ENCODE measurements around the gene PRAME. TPM values are rescaled to one million over a fixed set of nuclear protein-coding genes. Genes with fewer than 3 reads are reported as not detected.

Gene PRAME
- total RNA-seq, 4 donors from 2014 or later, result not detected

- no peaks in the 10 kb centered on the region for H3K4me1 ChIP-seq
These were observed 3.5 kb downstream of the PRAME start for GRCh38 chr22:22555596-22555995.

DNA sequence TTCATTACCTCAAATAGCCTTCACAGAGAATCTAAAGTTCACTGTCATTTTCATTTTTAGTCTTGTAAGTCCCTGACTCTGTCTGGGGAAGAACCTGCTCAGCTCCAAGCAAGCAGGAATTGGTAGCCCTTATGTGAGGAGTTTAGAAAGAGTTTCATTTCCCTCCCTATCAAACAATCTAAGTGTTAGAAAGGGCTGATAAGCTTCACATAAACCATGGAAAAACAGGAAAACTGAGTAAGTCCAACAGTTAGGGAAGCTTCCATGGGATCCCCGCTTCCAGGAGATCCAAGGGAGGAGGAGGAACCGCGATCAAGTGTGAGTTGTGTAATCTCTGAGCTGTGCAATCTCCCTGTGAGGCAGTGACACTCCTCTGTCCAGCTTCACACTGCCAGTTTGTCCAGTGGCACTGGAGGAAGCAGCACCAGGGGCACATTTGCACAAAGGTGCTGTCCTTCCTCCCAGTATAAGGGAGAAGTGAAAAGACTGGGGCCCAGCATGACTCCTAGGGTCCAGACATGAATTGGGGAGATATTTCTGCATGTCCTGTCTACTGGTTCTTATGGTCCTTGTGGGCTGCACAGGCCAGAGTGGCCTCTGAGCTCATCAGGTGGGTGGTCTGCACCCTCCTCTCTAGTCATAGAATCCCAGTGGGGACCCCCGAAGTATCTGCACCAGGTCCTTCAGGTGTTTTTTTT is 4.3 kb downstream of the PRAME start:
- H3K27ac ChIP-seq, result no peak overlapping the region
- no peaks in the 10 kb centered on the region for H3K36me3 ChIP-seq
- 75 to 87% methylated on average over 4 of the region's 4 CpGs for WGBS, 2 donors
- no peaks in the 10 kb centered on the region for H3K9me3 ChIP-seq
- no peak for DNase-seq (ENCODE audit: low spot score in 2 of 2)
- no peaks in the 10 kb centered on the region for H3K4me1 ChIP-seq
- TF ChIP-seq EP300 (IDR thresholded peaks at IDR 0.05) (no peak), POLR2A (IDR thresholded peaks at IDR 0.05) (no peak)
- TF ChIP-seq, protein P1, sequence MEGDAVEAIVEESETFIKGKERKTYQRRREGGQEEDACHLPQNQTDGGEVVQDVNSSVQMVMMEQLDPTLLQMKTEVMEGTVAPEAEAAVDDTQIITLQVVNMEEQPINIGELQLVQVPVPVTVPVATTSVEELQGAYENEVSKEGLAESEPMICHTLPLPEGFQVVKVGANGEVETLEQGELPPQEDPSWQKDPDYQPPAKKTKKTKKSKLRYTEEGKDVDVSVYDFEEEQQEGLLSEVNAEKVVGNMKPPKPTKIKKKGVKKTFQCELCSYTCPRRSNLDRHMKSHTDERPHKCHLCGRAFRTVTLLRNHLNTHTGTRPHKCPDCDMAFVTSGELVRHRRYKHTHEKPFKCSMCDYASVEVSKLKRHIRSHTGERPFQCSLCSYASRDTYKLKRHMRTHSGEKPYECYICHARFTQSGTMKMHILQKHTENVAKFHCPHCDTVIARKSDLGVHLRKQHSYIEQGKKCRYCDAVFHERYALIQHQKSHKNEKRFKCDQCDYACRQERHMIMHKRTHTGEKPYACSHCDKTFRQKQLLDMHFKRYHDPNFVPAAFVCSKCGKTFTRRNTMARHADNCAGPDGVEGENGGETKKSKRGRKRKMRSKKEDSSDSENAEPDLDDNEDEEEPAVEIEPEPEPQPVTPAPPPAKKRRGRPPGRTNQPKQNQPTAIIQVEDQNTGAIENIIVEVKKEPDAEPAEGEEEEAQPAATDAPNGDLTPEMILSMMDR (IDR thresholded peaks at IDR 0.05), result no peak
- no peak overlapping the region for H3K4me3 ChIP-seq
- H3K27me3 ChIP-seq, result no peaks in the 10 kb centered on the region

More at GRCh38 chr22:22555596-22555995, 3.5 kb downstream of the PRAME start:
- no peaks in the 10 kb centered on the region for H3K27me3 ChIP-seq
- H3K36me3 ChIP-seq, result no peaks in the 10 kb centered on the region
- H3K9me3 ChIP-seq, result no peaks in the 10 kb centered on the region
- 90 to 94% methylated on average over 9 of the region's 9 CpGs for WGBS, 2 donors
- no peak overlapping the region for H3K27ac ChIP-seq
- no peak for TF ChIP-seq POLR2A (IDR thresholded peaks at IDR 0.05)
- TF ChIP-seq, protein P1 (IDR thresholded peaks at IDR 0.05), result no peak
- TF ChIP-seq EP300 (IDR thresholded peaks at IDR 0.05), result no peak
- no peak for DNase-seq (ENCODE audit: low spot score in 2 of 2)
- H3K4me3 ChIP-seq, result no peak overlapping the region

DNA sequence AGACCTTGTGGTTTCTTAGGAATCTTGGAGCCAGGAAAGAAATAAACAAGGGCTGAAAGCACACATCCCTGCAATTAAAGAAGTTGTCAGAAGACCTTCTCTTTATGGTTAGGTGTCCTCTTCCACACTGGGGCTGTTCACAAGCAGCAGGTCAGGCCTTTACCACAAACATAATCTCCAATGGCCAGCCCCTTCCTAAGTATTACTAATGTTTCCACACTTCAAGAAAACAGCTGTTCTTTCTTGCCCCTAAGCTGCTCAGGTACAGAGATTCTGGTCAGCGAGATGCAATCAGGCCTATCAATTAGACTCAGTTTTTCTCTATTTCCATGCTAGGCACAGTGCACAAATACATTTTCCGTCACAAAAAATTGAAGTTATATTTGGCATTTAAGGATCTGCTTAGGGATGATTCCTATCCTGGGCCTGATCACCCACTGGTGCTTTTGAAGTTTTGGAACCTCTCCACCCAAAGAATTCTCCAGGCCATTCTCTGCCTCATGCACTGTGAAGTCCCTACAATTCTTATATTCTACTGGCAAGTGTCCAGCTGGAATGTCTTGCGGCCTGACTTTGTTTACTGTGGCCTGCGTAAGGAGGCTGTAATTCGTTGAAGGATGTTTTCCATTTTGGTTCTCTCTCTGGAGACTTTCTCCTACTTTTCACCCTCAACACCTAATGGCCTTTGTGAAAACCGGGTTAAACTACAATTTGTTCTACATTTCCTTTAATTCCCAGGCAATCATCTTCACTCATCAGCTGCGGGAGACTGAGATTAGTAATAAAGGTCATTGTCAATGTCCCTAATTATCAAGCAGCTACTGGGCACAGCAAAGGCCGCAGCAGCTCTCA is 5.1 kb downstream of the PRAME start:
- DNase-seq (ENCODE audit: low spot score in 2 of 2), result no peak
- TF ChIP-seq POLR2A (IDR thresholded peaks at IDR 0.05) (no peak), EP300 (IDR thresholded peaks at IDR 0.05) (no peak)
- TF ChIP-seq, protein P1 (IDR thresholded peaks at IDR 0.05), result no peak
- H3K27me3 ChIP-seq, result no peaks in the 10 kb centered on the region
- WGBS, 2 donors, result 37 to 40% methylated on average over 8 of the region's 8 CpGs
- H3K9me3 ChIP-seq, result no peaks in the 10 kb centered on the region
- no peak overlapping the region for H3K27ac ChIP-seq
- no peak overlapping the region for H3K4me3 ChIP-seq
- no peaks in the 10 kb centered on the region for H3K36me3 ChIP-seq
- no peaks in the 10 kb centered on the region for H3K4me1 ChIP-seq

GRCh38 chr22:22553141-22553540 is 5.9 kb downstream of the PRAME start:
- H3K4me1 ChIP-seq, result no peaks in the 10 kb centered on the region
- WGBS, 2 donors, result 88 to 91% methylated on average over 1 of the region's 1 CpG
- H3K27me3 ChIP-seq, result no peaks in the 10 kb centered on the region
- TF ChIP-seq POLR2A (IDR thresholded peaks at IDR 0.05) (no peak), EP300 (IDR thresholded peaks at IDR 0.05) (no peak)
- TF ChIP-seq, protein P1 (IDR thresholded peaks at IDR 0.05), result no peak
- H3K4me3 ChIP-seq, result no peak overlapping the region
- no peaks in the 10 kb centered on the region for H3K36me3 ChIP-seq
- no peak overlapping the region for H3K27ac ChIP-seq
- no peaks in the 10 kb centered on the region for H3K9me3 ChIP-seq
- no peak for DNase-seq (ENCODE audit: low spot score in 2 of 2)

DNA sequence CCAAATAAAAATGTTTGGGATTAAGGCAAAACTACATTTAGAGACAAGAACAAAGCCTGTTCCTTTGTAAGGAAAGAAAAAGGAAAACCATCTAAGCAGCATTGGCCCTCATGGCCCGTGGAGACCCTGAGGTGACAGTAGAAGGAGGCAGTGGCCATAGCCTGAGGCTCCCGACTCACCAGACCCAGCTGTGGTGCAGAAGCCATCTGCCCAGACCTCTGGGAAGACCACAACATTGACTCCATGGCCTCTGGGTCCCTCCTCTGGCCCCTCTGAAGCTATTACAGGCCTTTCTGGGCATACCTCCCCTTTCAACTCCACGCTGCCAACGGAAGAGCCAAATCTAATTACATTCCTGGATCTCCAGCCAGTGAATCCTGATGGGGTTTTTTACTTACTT is 6.4 kb downstream of the PRAME start:
- no peak for TF ChIP-seq EP300 (IDR thresholded peaks at IDR 0.05)
- TF ChIP-seq, protein P1 (IDR thresholded peaks at IDR 0.05), result no peak
- H3K36me3 ChIP-seq, result no peaks in the 10 kb centered on the region
- 55 to 61% methylated on average over 4 of the region's 4 CpGs for WGBS, 2 donors
- no peaks in the 10 kb centered on the region for H3K27me3 ChIP-seq
- H3K9me3 ChIP-seq, result no peaks in the 10 kb centered on the region
- no peak overlapping the region for H3K4me3 ChIP-seq
- H3K27ac ChIP-seq, result no peak overlapping the region
- H3K4me1 ChIP-seq, result no peaks in the 10 kb centered on the region
- no peak for DNase-seq (ENCODE audit: low spot score in 2 of 2)
